PC-3 (cell line): Measurements from ENCODE around the gene CNTNAP5. TPM values are rescaled to one million over a fixed set of nuclear protein-coding genes. Genes with fewer than 3 reads are reported as not detected.

Experiments used
- ATAC-seq: fragments of 200-7000 bp; cut with Tn5 transposase; 2 replicates; pipeline ENCODE4 v1.9.1; 2020; ENCODE audit warnings: mild to moderate bottlenecking, moderate library complexity
- BruUV-seq: library from RNA; stranded (reverse); fragments of 400-500 nt; replicated peaks from 2 replicates; lab custom pipeline; 2021; lab: Mats Ljungman, UMichigan
- CTCF ChIA-PET: fragments of 300-600 bp; sonication (Branson Sonifier 250); formaldehyde crosslinking; loops from one replicate; lab custom pipeline; 2022; ENCODE audit warnings: antibody characterized with exemption; lab: Charles Lee
- POLR2A ChIA-PET: fragments of 300-600 bp; sonication (Branson Sonifier 250); formaldehyde crosslinking; loops from one replicate; lab custom pipeline; 2022; ENCODE audit warnings: antibody characterized with exemption; ENCODE audit not compliant: unreplicated experiment; lab: Charles Lee
- DNase-seq: peaks from one replicate; pipeline ENCODE4 v3.0.0-alpha.2; 2015
- H2AFZ ChIP-seq: fragments of 300-600 bp; sonication (generic); 2 replicates; pipeline ENCODE4 v1.6.0; 2016; ENCODE audit warnings: antibody characterized with exemption, low read length
- H3F3A ChIP-seq: fragments of 300-600 bp; sonication (generic); one replicate; pipeline ENCODE4 v1.6.0; 2017; ENCODE audit warnings: antibody characterized with exemption, low read length, control low read depth, mild to moderate bottlenecking; ENCODE audit not compliant: unreplicated experiment
- H3K27ac ChIP-seq: fragments of 300-600 bp; sonication (generic); 2 replicates; pipeline ENCODE4 v1.5.1; 2016; ENCODE audit warnings: mild to moderate bottlenecking, low read length
- H3K27me3 ChIP-seq: fragments of 300-600 bp; sonication (generic); 2 replicates; pipeline ENCODE4 v1.6.1; 2016; ENCODE audit warnings: low read length, mixed read lengths
- H3K36me3 ChIP-seq: fragments of 300-600 bp; sonication (generic); 2 replicates; pipeline ENCODE4 v1.6.1; 2016; ENCODE audit warnings: low read depth, mixed run types, low read length, mixed read lengths
- H3K4me1 ChIP-seq: fragments of 300-600 bp; sonication (generic); 2 replicates; pipeline ENCODE4 v1.5.1; 2016; ENCODE audit warnings: low read length; ENCODE audit not compliant: insufficient read depth
- H3K4me2 ChIP-seq: fragments of 300-600 bp; sonication (generic); 2 replicates; pipeline ENCODE4 v1.6.0; 2016; ENCODE audit warnings: low read length
- H3K4me3 ChIP-seq: fragments of 300-600 bp; sonication (generic); 2 replicates; pipeline ENCODE4 v1.5.1; 2016; ENCODE audit warnings: mild to moderate bottlenecking, low read length, mixed read lengths
- H3K79me2 ChIP-seq: fragments of 300-600 bp; sonication (generic); 2 replicates; pipeline ENCODE4 v1.6.1; 2017; ENCODE audit warnings: low read length, mixed read lengths
- H3K9ac ChIP-seq: fragments of 300-600 bp; sonication (generic); 2 replicates; pipeline ENCODE4 v1.6.0; 2016; ENCODE audit warnings: mild to moderate bottlenecking, low read length
- H3K9me2 ChIP-seq: fragments of 300-600 bp; sonication (generic); replicated peaks from 2 replicates; pipeline ENCODE4 v1.6.1; 2016; ENCODE audit warnings: mixed run types, low read length, mixed read lengths
- H3K9me3 ChIP-seq: fragments of 300-600 bp; sonication (generic); 2 replicates; pipeline ENCODE4 v1.6.1; 2016; ENCODE audit warnings: low read length, mixed read lengths
- H4K20me1 ChIP-seq: fragments of 300-600 bp; sonication (generic); 2 replicates; pipeline ENCODE4 v1.6.1; 2016; ENCODE audit warnings: low read length, mixed read lengths
- CTCF ChIP-seq: fragments of 300-600 bp; sonication (generic); conservative IDR thresholded peaks from 2 replicates; pipeline ENCODE4 v1.5.1; 2017; ENCODE audit warnings: antibody characterized with exemption, low read depth, mild to moderate bottlenecking, low read length
- EZH2 ChIP-seq: fragments of 300-600 bp; sonication (generic); IDR thresholded peaks from one replicate; pipeline ENCODE4 v1.6.1; 2017; ENCODE audit warnings: antibody characterized with exemption, mild to moderate bottlenecking, low read length; ENCODE audit not compliant: unreplicated experiment
- EZH2phosphoT487 ChIP-seq: fragments of 300-600 bp; sonication (generic); IDR thresholded peaks from 2 replicates; pipeline ENCODE4 v1.6.1; 2018; ENCODE audit warnings: mild to moderate bottlenecking, antibody characterized with exemption, low read length, borderline replicate concordance
- intact Hi-C: fragments of 100-400 bp; cut with micrococcal nuclease; formaldehyde crosslinking; loops from 2 replicates; pipeline ENCODE4 v1.9.0; 2023
- total RNA-seq: library from RNA; depleted of rRNA; stranded (reverse); fragments of >200 nt; gene quantifications from 2 replicates; pipeline ENCODE4 v1.2.3, GENCODE V29; 2014

Gene CNTNAP5
- total RNA-seq, 1 experiment from 2014 or later: not detected

- BruUV-seq: no TSS peak
- Histone ChIP-seq H3K79me2 (no peaks in the 10 kb centered on the region), H3F3A (no peaks in the 10 kb centered on the region), H4K20me1 (no peaks in the 10 kb centered on the region), H3K9ac (no peak overlapping the region), H3K4me3 (no peak overlapping the region), H3K4me2 (no peak overlapping the region), H3K27me3 (no peaks in the 10 kb centered on the region), H3K9me2 (no peaks in the 10 kb centered on the region), H2AFZ (no peak overlapping the region), H3K9me3 (no peaks in the 10 kb centered on the region), H3K36me3 (no peaks in the 10 kb centered on the region), H3K27ac (no peak overlapping the region), H3K4me1 (no peaks in the 10 kb centered on the region)
- POLR2A ChIA-PET: no interaction called here
- CTCF ChIA-PET: no interaction called here
- intact Hi-C loops: no loop called here
- DNase-seq (no peak), ATAC-seq (no peak)
- TF ChIP-seq CTCF: no peak
- no peak for TF ChIP-seq EZH2
- no peak for TF ChIP-seq EZH2phosphoT487
Measured at GRCh38 chr2:124163840-124164239, 138.8 kb downstream of the CNTNAP5 start.

- H2AFZ ChIP-seq: no peak overlapping the region
- CTCF ChIA-PET: no interaction called here
- no peak overlapping the region for H3K4me3 ChIP-seq
- no peaks in the 10 kb centered on the region for H3K79me2 ChIP-seq
- no peaks in the 10 kb centered on the region for H3K27me3 ChIP-seq
- intact Hi-C loops: no loop called here
- no peaks in the 10 kb centered on the region for H4K20me1 ChIP-seq
- no peak for TF ChIP-seq EZH2phosphoT487
- TF ChIP-seq EZH2: no peak
- TF ChIP-seq CTCF: no peak
- POLR2A ChIA-PET: no interaction called here
- H3K9me3 ChIP-seq: no peaks in the 10 kb centered on the region
- H3F3A ChIP-seq: no peaks in the 10 kb centered on the region
- no peak overlapping the region for H3K27ac ChIP-seq
- no peaks in the 10 kb centered on the region for H3K36me3 ChIP-seq
- H3K9me2 ChIP-seq: no peaks in the 10 kb centered on the region
- H3K4me1 ChIP-seq: no peaks in the 10 kb centered on the region
- no TSS peak for BruUV-seq
- no peak overlapping the region for H3K9ac ChIP-seq
- no peak for DNase-seq
- no peak for ATAC-seq
- H3K4me2 ChIP-seq: no peak overlapping the region
Measured at GRCh38 chr2:124165698-124166097, 140.6 kb downstream of the CNTNAP5 start.

DNA sequence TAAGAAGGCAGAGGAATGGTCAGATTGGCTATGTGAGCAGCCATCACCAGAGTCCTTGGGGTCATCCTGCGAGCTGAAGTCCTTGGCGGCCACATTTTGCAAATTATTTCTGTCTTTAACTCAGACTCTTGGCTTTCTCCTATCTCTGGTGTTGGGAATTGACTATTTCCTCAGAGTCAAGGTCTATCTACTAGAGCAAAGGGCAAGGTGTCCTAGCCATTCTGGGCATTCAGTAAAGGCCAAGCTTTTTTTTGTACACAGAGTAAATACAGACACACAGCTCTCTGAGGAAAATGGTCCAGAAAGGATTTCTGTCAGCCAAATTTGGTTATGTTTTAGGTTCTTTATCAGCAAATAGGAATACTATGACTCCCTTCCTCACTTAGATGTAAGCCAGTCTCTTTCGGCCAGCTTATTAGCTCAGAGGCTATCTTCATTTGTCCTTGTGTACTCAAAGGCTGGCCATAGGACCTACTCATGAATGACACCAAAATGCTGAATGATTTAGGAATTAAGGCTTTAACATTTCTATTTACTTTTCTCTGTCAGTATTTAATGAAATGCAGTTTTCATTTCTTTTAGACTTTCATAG lies 146.5 kb downstream of the CNTNAP5 start:
- no peaks in the 10 kb centered on the region for H3K9me3 ChIP-seq
- ChIA-PET POLR2A (no interaction called here), CTCF (no interaction called here)
- intact Hi-C loops: no loop called here
- H2AFZ ChIP-seq: no peak overlapping the region
- ATAC-seq: no peak
- TF ChIP-seq EZH2: no peak
- no peak for TF ChIP-seq CTCF
- no peak for TF ChIP-seq EZH2phosphoT487
- H3K36me3 ChIP-seq: no peaks in the 10 kb centered on the region
- no peak for DNase-seq
- H3K4me3 ChIP-seq: no peak overlapping the region
- no peaks in the 10 kb centered on the region for H3F3A ChIP-seq
- no peaks in the 10 kb centered on the region for H3K4me1 ChIP-seq
- H3K79me2 ChIP-seq: no peaks in the 10 kb centered on the region
- no peak overlapping the region for H3K4me2 ChIP-seq
- H3K9ac ChIP-seq: no peak overlapping the region
- H4K20me1 ChIP-seq: no peaks in the 10 kb centered on the region
- BruUV-seq: no TSS peak
- H3K9me2 ChIP-seq: no peaks in the 10 kb centered on the region
- H3K27ac ChIP-seq: no peak overlapping the region
- H3K27me3 ChIP-seq: no peaks in the 10 kb centered on the region
